HL-60/S4 (cell line): ENCODE measurements around the gene C2orf80.
"Not testable (repeated sequence)": the region's sequence is repeated elsewhere in the genome, so short reads cannot be mapped to it uniquely, and the experiment has no call there.

ENCODE experiments used
- in situ Hi-C: fragments of 300-500 bp; cut with MboI; formaldehyde crosslinking; loops from 2 replicates; pipeline ENCODE4 v1.14.3; 2022; ENCODE audit warnings: low sequenced_read_pairs

Gene C2orf80

DNA sequence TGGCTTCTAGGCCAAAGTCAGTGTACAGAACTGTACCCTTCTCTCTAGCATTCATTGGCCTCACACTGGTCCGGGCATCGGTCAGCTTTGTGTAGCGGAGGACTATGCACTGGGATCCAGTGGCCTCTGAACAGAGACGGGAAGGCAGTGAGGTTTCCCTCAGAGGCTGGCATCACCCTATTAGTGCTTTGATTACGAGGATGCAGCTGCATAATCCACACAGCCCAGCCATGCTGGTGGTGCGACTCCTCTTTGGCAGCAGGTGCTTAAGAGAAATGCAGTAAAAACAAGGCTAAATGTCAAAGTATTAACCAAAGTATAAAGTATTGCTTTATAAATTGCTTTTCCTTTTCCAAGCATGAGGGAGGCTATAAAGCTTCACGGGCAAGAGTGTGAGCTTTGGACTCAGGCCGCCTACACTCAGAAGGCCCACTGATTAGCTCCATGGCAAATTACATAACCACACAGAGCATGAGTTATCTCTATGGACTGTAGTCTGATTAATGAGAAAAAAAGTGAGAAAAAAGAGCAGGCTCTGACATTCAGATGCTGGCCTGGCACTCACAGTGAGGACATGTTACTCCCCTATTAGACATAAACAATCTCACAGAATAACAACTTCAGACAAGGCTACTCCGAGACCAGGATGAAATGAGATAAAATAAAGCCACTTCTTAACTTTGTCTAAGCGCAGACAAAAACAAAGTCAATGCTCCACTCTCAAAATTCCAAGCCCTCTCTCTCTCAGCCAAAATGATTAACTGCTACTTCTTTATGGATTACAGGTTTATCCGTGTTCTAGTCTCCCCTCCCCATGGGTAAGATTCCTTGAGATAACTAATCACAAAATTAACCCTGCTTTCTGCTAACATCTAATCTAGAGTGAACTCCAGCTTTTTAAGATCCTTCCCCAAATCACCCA is 53.8 kb downstream of the C2orf80 start:
- in situ Hi-C loops, result no loop called here

DNA sequence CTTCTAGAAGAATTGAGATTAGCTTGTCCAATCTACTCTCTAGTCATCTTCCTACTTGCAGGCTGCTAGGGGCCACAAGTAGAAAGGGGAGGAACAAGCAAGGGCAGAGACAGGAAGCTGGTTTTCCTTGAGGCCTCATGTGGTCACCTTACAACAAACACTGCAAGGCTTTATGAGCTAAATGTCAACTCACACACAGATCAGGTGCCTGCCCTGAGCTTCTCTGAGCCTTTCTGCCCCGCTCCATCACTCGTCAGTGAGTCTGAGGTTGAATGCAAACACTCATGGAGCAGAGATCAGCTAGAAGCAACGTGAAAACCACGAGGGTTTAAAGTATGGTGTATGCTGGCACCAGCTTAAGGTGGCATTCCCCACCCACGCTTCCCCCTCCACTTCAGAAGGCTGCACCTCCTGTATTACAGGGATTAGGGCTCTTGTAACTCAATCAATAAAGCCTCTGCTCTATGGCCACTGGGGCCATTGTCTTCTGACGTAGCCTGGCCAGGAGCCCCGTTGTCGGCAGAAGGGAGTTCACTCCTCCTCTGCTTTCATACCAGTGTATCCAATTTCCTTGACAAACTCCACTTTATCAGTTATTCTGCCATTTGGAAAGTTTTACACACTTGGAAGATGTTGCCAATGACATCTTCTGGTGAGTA is 54.8 kb downstream of the C2orf80 start:
- in situ Hi-C loops, result no loop called here

DNA sequence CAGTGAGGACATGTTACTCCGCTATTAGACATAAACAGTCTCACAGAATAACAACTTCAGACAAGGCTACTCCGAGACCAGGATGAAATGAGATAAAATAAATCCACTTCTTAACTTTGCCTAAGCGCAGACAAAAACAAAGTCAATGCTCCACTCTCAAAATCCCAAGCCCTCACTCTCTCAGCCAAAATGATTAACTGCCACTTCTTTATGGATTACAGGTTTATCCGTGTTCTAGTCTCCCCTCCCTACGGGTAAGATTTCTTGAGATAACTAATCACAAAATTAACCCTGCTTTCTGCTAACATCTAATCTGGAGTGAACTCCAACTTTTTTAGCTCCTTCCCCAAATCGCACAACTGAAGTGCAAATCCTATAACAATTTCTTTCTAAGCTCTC is 59.1 kb downstream of the C2orf80 start:
- in situ Hi-C loops, result no loop called here

DNA sequence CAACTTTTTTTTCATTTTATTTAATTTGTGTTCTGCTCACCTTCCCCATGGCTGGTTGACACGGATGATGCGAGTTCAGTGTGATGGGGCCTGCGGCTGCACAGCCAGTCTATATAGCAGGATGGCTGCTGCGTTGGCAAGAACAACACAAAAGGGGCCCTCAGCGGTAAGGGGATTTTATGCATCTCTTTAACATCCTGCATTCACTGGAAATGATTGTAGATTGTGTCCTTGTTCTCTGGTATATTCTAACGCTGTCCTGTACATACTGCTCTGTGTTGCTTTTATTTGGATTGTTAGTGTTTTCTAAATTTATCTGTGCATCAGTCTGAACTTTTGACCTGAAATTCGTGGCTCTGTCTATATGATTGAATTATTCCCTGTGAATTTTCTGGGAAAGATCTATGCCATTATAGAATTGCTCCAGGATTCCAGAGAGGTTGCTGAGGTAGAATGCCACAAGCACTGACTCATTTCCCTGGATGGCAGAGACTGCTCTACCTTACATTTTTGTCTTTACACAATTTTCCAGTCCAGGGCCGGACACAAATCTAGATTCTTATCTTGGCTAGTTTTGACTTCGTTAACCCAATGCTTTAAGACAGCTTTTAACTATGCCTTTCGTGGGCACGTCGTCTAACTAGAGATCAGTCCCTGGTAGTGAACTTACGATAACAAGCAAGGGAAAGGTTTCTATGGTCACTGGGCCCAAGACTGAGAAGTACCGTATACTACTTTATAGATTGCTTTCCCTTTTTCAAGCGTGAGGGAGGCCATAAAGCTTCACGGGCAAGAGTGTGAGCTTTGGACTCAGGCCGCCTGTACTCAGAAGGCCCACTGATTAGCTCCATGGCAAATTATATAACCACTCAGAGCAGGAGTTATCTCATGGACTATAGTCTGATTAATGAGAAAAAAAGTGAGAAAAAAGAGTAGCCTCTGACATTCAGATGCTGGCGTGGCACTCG is 59.8 kb downstream of the C2orf80 start, which contains the start of gene CRYGC:
Gene CRYGC (minus strand): TSS at position 85 of the 968 bp plus-strand sequence. CDS start 36 bp downstream, at position 49.
- in situ Hi-C loops, result no loop called here

DNA sequence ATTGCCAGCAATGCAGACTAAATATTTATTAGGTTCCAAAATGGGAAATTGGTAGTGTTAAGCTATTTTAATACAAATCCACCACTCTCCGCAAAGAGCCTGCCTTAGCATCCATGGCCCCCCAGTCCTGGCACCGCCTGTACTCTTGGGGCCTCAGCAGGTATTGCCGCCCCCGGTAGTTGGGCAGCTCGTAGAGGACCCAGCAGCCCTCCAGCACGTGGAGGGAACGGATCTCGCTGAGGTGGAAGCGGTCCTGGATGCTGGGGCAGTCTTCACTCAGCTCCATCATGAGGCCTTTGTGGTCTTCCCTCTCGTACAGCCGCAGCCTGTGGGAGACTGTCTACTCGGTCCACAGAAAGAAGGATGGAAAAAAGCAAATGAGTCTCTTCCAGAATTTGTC is 61.7 kb downstream of the C2orf80 start:
- in situ Hi-C loops, result no loop called here

DNA sequence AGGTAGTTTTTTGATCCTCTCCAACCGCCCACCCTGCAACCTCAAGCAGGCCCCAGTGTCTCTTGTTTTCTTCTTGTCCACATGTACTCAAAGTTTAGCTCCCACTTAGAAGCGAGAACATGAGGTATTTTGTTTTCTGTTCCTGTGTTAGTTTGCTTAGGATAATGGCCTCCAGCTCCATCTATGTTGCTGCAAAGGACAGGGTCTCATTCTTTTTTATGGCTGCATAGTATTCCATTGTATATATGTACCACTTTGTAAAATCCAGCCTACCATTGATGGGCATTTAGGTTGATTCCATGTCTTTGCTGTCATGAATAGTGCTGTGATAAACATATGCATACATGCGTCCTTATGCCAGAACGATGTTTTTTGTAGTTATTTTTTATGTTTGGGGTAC is 62.7 kb downstream of the C2orf80 start:
- in situ Hi-C loops, result no loop called here

DNA sequence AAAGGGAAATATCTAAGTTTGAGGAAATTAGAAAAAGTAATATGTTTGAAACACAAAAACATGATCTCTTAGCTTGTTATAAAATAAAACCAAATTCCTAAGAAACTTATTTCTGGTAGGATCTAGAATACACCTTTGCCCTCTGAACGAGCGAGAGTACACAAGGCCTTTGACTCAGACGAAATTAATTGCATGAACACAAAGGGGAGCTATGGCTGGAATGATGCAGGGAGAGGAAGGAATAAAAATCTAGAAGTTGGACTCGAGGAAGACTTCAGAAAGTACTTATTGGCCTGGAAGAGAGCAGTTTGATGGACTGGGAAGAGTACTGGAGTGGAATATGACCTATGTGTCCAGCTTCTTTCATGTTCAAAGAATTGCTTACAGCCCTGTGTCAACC is 64.6 kb downstream of the C2orf80 start:
- in situ Hi-C loops, result no loop called here

DNA sequence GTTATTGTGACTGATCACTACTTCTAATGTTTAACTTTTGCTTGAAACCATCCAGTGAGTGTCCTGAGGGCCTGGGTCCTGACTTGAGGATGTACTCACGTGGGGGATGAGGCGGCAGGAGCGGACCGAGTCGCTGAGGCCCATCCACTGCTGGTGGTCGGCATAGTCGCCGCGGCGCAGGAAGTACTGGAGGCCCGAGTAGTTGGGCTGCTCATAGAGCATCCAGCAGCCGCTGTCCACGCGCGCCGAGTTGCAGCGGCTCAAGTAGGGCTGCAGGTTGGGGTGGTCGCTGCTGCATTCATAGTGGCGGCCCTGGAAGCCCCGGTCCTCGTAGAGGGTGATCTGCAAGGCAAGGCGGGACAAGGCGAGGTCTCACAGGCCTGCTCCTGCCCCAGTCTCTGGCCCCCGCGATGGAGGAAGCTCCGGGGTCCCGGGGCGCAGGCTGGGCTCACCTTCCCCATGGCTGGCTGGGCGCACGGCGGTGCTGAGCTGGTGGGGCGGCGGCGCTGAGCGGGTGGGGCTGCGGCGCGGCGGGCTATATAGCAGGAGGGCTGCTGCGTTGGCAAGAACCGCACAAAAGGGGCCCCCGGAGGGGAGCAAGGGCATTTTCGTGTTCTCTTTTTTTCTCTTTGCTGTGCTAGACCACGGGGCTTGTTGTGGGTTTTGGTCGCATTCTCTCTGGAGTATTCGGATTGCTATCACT is 65.7 kb downstream of the C2orf80 start, which contains the start of gene CRYGD:
Gene CRYGD (minus strand): TSS at position 512 of the 703 bp plus-strand sequence. CDS start 51 bp downstream, at position 461.
- in situ Hi-C loops, result not testable (repeated sequence)

DNA sequence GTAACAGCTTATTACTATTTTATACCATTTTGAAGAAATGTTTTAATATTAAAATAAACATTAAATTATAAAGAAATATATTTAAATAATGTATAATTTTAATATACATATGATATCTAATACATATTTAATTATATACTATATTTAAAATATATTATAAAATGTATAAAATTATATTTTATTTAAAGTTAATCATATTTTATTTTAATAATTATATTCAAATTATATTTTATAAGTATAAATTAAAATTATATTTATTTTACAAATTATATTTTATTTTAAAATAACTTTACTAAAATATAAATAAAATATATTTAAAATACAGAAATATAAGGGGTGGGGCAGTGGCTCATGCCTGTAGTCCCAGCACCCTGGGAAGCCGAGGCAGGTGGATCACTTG is 67.6 kb downstream of the C2orf80 start:
- in situ Hi-C loops, result no loop called here

DNA sequence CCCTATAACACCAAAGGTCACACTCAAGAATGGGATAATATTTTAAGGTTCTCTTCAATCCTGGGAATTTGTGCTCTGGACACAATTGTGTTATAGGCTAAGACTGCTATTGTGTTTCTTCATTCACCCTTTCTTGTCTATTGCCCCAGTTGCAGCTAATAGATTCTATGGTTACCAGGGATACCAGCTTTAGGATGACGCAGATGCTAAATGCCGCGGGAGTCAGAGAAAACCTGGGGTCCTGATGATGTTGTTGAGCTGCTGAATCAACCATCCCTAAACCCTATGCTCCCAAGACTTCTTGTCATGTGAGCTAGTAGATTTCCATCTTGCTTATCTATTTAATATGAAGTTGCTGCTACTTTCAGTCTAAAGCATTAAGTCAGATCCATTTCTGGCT is 70.9 kb downstream of the C2orf80 start:
- in situ Hi-C loops, result no loop called here

DNA sequence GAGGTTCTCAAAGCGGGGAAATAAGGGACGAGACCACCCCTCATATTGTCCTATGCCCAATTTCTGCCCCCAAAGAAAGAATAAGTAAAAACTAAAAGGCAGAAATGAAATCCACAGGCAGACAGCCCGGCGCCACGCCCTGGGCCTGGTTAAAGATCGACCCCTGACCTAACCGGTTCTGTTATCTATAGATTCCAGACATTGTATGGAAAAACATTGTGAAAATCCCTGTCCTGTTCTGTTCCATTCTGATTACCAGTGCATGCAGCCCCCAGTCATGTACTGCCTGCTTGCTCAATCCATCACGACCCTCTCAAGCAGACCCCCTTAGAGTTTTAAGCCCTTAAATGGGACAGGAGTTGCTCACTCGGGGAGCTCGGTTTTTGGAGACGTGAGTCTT is 72.4 kb downstream of the C2orf80 start:
- in situ Hi-C loops, result not testable (repeated sequence)
